ENCODE data around the gene EXOSC2. TPM values are rescaled to one million over a fixed set of nuclear protein-coding genes. Genes with fewer than 3 reads are reported as not detected.

The EXOSC2 gene
- total and polyA plus RNA-seq, 2 of the 13 experiments (the other 11 are each of a cell fraction or from before 2014, with no cell fraction given) = 27.5 to 63.8 TPM

- TF ChIP-seq FIP1L1 (IDR thresholded peaks at IDR 0.05; ENCODE audit: borderline replicate concordance, insufficient read depth, low read depth, low read length) = no peak
- no peak for TF ChIP-seq MEIS1 (CRISPR knock-in tag; IDR thresholded peaks at IDR 0.05; ENCODE audit: borderline replicate concordance)
- peak; percentile 81 for TF ChIP-seq ASH2L (IDR thresholded peaks at IDR 0.05; ENCODE audit: insufficient read length, low read depth, low read length)
- peak; percentile 47 for TF ChIP-seq IRF2 (CRISPR knock-in tag; IDR thresholded peaks at IDR 0.05)
- TF ChIP-seq ZNF879 (CRISPR knock-in tag; IDR thresholded peaks at IDR 0.05) = no peak
- 0 out of 2 replicates have a peak, but pooled peaks have one; percentile 17 for TF ChIP-seq ATF2 (CRISPR knock-in tag; IDR thresholded peaks at IDR 0.05)
- TF ChIP-seq ZNF790 (CRISPR knock-in tag; IDR thresholded peaks at IDR 0.05; ENCODE audit: borderline replicate concordance) = peak; percentile 58; the same call in 1 of the 2 replicates
- no peak for TF ChIP-seq MYNN (CRISPR knock-in tag; IDR thresholded peaks at IDR 0.05; ENCODE audit: low read depth)
- TF ChIP-seq ZNF205 (CRISPR knock-in tag; IDR thresholded peaks at IDR 0.05) = no peak
- peak; percentile 87 for TF ChIP-seq HOXA5 (CRISPR knock-in tag; IDR thresholded peaks at IDR 0.05)
- TF ChIP-seq RBFOX2 (IDR thresholded peaks at IDR 0.05; ENCODE audit: low read depth, low read length) = peak; percentile 57
- peak; percentile 95 for TF ChIP-seq ZHX1 (CRISPR knock-in tag; IDR thresholded peaks at IDR 0.05; ENCODE audit: low read depth)
- no peak for TF ChIP-seq RORA (CRISPR knock-in tag; IDR thresholded peaks at IDR 0.05)
- TF ChIP-seq BRD4 (CRISPR knock-in tag; IDR thresholded peaks at IDR 0.05) = peak; percentile 88
- no peak; the same call in 1 of the 2 replicates for TF ChIP-seq ZNF143 (CRISPR knock-in tag; IDR thresholded peaks at IDR 0.05)
- TF ChIP-seq ZBTB33 (CRISPR knock-in tag; IDR thresholded peaks at IDR 0.05) = no peak
- no peak for TF ChIP-seq CTCF (CRISPR knock-in tag; IDR thresholded peaks at IDR 0.05)
- TF ChIP-seq ZNF20 (CRISPR knock-in tag; IDR thresholded peaks at IDR 0.05) = no peak
- TF ChIP-seq SMAD9 (CRISPR knock-in tag; IDR thresholded peaks at IDR 0.05) = no peak
- peak; percentile 82; the same call in 1 of the 2 replicates for TF ChIP-seq SIN3A (IDR thresholded peaks at IDR 0.05; ENCODE audit: borderline replicate concordance, low read depth, low read length)
Measured at GRCh38 chr9:130693426-130694191, at the start of gene EXOSC2 (continued).
